GM18502 (cell line): ENCODE measurements around the gene MCM6.
"Not testable (repeated sequence)": the region's sequence is repeated elsewhere in the genome, so short reads cannot be mapped to it uniquely, and the experiment has no call there.

ENCODE experiments used
- ATAC-seq: cut with Tn5 transposase; IDR thresholded peaks from one replicate; pipeline ENCODE4 v1.9.1; 2021; ENCODE audit warnings: mild to moderate bottlenecking; ENCODE audit not compliant: unreplicated experiment, poor library complexity

Gene MCM6

GRCh38 chr2:135825550-135826176 lies 50.6 kb downstream of the MCM6 start:
- no peak for ATAC-seq

- ATAC-seq, result no peak
Measured at GRCh38 chr2:135825131-135825530, 51.1 kb downstream of the MCM6 start.

GRCh38 chr2:135822855-135823254 lies 53.4 kb downstream of the MCM6 start:
- no peak for ATAC-seq

DNA sequence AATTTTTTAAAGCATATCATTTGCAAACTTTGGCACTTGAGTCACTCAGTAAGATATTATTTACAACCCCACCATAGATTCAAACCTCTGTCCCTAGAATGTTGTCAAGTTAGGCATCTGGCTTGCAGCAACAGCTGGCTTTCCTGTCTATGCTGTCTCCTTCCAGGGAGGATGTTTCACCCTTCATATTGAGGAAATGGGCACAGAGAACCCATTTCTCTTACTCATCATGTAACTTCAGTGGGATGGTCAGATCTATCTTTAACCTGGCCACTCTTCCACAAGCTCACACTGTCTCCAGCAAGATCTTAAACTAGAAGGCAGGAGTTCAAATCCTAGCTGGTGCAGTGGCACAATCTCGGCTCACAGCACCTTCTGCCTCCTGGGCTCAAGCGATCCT lies 55.1 kb downstream of the MCM6 start:
- no peak for ATAC-seq

GRCh38 chr2:135820003-135820618 lies 56.1 kb downstream of the MCM6 start:
- peak; percentile 94 for ATAC-seq

DNA sequence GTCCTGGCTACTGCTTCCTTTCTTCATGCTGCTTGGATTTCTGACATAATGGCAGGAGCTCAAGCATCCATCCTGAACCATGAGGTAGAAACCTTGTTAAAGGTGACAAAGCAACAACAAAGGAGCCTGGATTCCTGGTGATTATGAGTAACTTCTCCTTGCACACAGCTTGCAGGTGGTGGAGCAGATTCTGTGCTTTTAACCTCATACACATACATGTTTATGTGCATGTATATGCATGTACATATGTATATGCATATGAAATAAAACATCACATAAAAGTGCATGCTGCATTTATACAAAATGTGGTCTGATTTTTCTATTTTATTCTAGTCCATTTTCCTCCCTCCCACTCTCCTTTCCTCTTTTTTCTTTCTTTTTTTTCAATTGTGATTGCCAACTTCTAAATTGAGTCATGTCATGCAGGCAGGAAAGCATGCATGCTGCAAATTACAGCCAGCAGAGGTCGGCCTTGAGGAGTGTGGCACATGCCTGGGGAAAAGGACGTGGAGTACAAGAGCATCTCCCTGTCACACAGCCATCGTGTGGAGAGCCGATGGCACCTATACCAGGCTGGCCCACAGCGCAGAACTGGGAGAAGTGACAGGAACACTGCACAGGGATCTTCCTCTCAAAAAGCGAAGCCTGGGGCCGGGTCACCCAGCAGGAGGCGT lies 57.2 kb downstream of the MCM6 start:
- ATAC-seq, result no peak

DNA sequence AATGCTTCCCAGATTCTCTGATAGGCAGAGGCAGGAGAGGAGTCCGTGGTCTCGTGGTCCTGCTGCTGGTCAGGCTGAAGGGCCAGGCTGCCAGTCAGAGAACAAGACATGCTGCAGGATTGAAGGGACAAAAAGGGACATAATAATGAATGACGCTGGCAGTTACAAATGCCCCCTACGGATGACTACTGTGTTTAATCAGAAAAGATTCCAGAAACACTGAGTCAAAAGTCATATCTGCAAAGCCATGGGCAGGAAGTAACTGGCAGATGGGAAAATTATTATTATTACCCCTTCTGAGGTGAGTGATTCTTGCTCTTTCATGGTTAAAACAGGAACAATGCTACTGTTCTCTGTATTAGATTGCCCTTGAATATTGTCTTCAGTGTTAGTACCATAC lies 58.3 kb downstream of the MCM6 start:
- ATAC-seq, result no peak

GRCh38 chr2:135817466-135817865 lies 58.8 kb downstream of the MCM6 start:
- ATAC-seq, result no peak

GRCh38 chr2:135815269-135815668 lies 61.0 kb downstream of the MCM6 start:
- no peak for ATAC-seq

GRCh38 chr2:135812907-135813511 lies 63.2 kb downstream of the MCM6 start:
- no peak for ATAC-seq

GRCh38 chr2:135807874-135808273 lies 68.4 kb downstream of the MCM6 start:
- ATAC-seq, result not testable (repeated sequence)

DNA sequence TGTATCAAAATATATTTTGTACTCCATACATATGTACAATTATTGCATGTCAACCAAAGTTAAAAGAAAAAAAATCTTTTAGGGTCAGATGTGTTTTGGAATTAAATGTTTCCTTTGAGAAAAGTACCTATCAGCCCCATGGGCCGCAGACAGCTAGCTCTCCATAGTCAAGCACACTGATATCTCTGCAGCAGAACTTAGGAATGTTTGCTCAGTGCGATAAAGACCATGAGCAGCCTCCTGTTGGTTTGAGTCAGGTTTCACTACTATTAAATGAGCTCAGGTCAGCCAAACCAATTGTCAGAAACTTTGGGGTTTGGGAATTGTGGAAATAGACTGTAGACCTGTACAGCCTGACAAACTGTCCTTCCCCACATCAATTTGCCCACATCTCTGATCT lies 73.0 kb downstream of the MCM6 start:
- ATAC-seq, result no peak

DNA sequence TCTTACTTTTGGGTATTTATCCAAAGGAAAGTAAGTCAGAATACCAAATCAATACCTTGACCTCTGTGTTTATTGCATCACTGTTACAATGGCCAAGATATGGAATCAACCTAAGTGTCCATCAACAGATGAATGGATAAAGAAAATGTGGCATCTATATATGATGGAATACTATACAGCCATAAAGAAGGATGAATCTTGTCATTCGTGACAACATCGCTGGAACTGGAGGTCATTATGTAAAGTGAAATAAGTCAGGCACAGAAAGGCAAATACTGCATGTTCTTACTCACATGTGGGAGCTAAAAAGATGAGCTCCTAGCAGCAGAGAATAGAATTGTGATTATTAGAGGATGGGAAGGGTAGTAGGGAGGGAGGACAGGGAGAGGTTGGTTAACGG lies 73.9 kb downstream of the MCM6 start:
- no peak for ATAC-seq

DNA sequence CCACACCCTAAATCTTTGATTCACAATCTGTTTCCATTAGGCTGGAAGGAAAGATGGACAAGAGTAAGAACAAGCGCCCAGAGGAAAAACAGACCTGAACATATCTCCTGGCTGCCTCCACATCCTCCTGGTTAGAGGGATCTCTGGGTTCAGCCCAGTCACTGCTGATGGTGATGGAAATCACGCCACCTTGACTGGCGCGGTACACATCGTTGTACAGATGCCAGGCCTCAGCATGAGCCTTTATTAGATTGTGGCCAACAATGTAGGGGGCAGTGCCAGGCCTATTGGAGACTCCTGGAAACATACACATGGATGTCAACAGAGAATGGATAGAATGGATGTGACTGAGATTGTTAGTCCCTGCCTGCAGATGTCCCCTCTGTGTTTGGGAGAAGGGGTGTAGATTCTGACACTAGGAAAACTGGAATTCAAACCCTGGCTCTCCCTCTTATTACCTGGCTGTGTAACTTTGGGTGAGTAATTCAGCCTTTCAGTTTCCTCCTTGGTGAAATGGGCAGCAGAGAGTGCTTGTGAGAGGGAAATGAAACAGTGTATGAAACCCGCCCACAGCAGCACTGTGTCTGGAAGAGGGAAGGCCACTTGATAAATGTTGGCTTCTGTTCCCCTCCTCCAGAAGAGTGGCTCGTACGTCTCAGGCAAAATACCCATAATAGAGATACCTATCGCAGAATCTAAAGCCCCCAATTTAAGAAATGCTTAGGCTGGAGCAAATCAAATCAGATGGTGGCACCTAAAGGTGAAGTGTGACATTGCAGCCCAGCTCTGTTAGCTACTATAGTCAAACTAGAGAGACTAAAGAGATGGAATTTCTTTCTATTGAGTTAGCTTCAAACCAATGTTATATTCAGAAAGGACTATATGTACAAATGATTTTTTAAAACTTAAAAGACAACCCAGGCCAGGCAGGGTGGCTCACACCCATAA lies 75.5 kb downstream of the MCM6 start:
- no peak for ATAC-seq

DNA sequence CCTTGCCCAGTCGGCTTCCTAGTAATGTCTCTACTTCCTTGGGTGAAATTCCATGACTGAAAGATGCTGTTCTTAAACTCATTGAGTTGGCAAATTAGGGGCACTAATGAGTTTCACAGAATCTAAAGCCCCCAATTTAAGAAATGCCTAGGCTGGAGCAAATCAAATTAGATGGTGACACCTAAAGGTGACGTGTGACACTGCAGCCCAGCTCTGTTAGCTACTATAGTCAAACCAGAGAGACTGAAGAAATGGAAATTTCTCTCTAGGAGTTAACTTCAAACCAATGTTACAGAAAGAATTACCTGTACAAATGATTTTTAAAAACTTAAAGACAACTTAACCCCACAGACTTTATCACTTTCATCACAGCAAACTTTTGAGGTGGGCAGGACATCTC lies 76.5 kb downstream of the MCM6 start:
- ATAC-seq, result no peak

DNA sequence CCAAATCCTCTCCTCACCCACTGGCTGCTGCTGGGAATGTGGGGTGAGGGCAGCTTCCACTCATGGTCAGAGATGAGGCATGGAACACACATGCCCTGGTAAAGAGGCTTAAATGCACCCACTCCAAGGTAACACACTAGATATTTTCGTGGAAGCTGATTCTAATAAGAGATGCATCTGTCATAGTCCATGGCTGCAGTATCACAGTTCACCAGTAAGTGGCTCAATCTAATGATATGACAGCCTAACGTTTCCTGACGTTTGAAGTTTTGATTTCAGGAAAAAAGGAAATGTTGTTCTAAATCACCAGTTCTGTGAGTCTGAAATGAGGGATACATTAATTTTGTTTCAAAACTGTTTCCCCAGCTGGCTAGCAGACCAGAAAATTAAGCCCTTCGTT lies 77.5 kb downstream of the MCM6 start:
- ATAC-seq, result no peak

DNA sequence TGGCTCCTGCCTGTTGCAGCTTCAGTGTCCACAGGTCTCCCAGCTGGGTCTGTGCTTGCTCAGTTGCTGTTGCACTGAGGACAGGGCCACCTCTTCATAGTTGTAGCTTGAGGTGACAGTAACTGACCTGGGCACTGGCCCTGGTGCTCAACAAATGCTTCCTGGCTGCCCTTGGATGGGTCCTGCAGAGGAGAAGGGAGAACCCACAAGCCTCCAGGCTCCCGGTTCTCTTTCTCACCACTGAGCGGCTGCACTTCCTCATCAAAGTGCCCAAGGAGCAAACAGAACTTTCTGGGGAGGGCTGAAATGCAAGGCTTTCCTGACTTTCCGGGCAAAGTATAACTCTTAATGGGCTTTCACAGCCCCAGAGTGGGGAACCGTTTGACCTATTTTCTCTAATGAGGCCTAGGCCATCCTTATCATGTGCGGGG lies 78.0 kb downstream of the MCM6 start:
- ATAC-seq, result no peak

GRCh38 chr2:135797497-135798274 lies 78.6 kb downstream of the MCM6 start:
- peak; percentile 80 for ATAC-seq

- ATAC-seq, result no peak
Measured at GRCh38 chr2:135796606-135797005, 79.6 kb downstream of the MCM6 start.

GRCh38 chr2:135795641-135796040 lies 80.6 kb downstream of the MCM6 start:
- not testable (repeated sequence) for ATAC-seq
